H1 (cell line): ENCODE results near the gene PCDHAC2. TPM values are rescaled to one million over a fixed set of nuclear protein-coding genes. Genes with fewer than 3 reads are reported as not detected.

ENCODE experiments used
- ATF2 ChIP-seq: IDR thresholded peaks from 2 replicates; pipeline ENCODE4 v1.6.1; 2012; ENCODE audit warnings: low read length, inconsistent platforms
- ATF3 ChIP-seq: IDR thresholded peaks from 2 replicates; pipeline ENCODE4 v1.6.1; 2011; ENCODE audit warnings: low read depth, mild to moderate bottlenecking, low read length; ENCODE audit not compliant: insufficient read depth
- CHD2 ChIP-seq: IDR thresholded peaks from 2 replicates; pipeline ENCODE4 v1.6.1; 2012; ENCODE audit warnings: low read length, improper control_type of control experiment
- CREB1 ChIP-seq: IDR thresholded peaks from 2 replicates; pipeline ENCODE4 v1.6.1; 2012; ENCODE audit warnings: inconsistent platforms
- E2F6 ChIP-seq: IDR thresholded peaks from 2 replicates; pipeline ENCODE4 v1.6.1; 2012; ENCODE audit warnings: inconsistent platforms
- EP300 ChIP-seq, 2 experiments: IDR thresholded peaks; 1 replicate in 1 of 2; 2 replicates in 1 of 2; pipeline ENCODE4 v1.6.1; 2011 to 2012; ENCODE audit warnings: low read depth in 2 of 2, low read length in 2 of 2, mild to moderate bottlenecking in 2 of 2, borderline replicate concordance in 1 of 2, inconsistent platforms in 1 of 2, moderate library complexity in 1 of 2
- FOSL1 ChIP-seq: IDR thresholded peaks from 2 replicates; pipeline ENCODE4 v1.6.1; 2011; ENCODE audit warnings: mild to moderate bottlenecking, low read depth, low read length, moderate library complexity; ENCODE audit not compliant: insufficient read depth
- MAFK ChIP-seq: IDR thresholded peaks from 2 replicates; pipeline ENCODE4 v1.6.1; 2012; ENCODE audit warnings: low read depth, mild to moderate bottlenecking, improper control_type of control experiment, low read length
- MAX ChIP-seq: IDR thresholded peaks from 2 replicates; pipeline ENCODE4 v1.6.1; 2012; ENCODE audit warnings: inconsistent platforms
- NANOG ChIP-seq: IDR thresholded peaks from 2 replicates; pipeline ENCODE4 v1.6.1; 2011; ENCODE audit warnings: low read length, low read depth, mild to moderate bottlenecking, inconsistent platforms; ENCODE audit not compliant: insufficient read depth, poor library complexity, severe bottlenecking
- POLR2A ChIP-seq, 2 experiments: IDR thresholded peaks; 1 replicate in 1 of 2; 2 replicates in 1 of 2; pipeline ENCODE4 v1.6.1; 2011; ENCODE audit warnings: low read depth in 2 of 2, low read length in 2 of 2, mild to moderate bottlenecking in 2 of 2; ENCODE audit errors: control extremely low read depth in 1 of 2
- RAD21 ChIP-seq, 2 experiments: IDR thresholded peaks in 1 of 2; conservative IDR thresholded peaks in 1 of 2; 2 replicates each; pipeline ENCODE4 v1.6.1; 2011; ENCODE audit warnings: low read depth in 2 of 2, low read length in 2 of 2, improper control_type of control experiment in 1 of 2, inconsistent platforms in 1 of 2, mild to moderate bottlenecking in 1 of 2, moderate library complexity in 1 of 2
- SAP30 ChIP-seq: fragments of 300-600 bp; sonication (generic); IDR thresholded peaks from 2 replicates; pipeline ENCODE4 v1.7.1; 2012; ENCODE audit warnings: low read length, moderate library complexity, mild to moderate bottlenecking, inconsistent platforms; ENCODE audit not compliant: insufficient read depth, insufficient replicate concordance
- SP2 ChIP-seq: IDR thresholded peaks from 2 replicates; pipeline ENCODE4 v1.6.1; 2012; ENCODE audit warnings: mild to moderate bottlenecking, low read length, inconsistent platforms
- TEAD4 ChIP-seq: IDR thresholded peaks from 2 replicates; pipeline ENCODE4 v1.6.1; 2012; ENCODE audit warnings: low read depth, low read length, inconsistent platforms, mixed read lengths
- polyA plus RNA-seq, 7 experiments: library from polyadenylated mRNA; depleted of rRNA in 3 of 7; stranded (reverse) in 5 of 7; unstranded in 2 of 7; fragments of >200 nt in 5 of 7; fragments of 200-250 nt in 2 of 7; gene quantifications; 1 replicate in 5 of 7; 2 replicates in 1 of 7; 4 replicates in 1 of 7; pipeline versions ENCODE4 v1.2.1 to v1.2.3, GENCODE V29; 2011 to 2013; ENCODE audit warnings: missing spikeins in 2 of 7, mixed read lengths in 2 of 7
- total RNA-seq: library from RNA; stranded (reverse); fragmentation: NEBNext Ultra II Directional; extraction: Animal tissue kit (Norgen Biotek cat#: 25700); gene quantifications from 2 replicates; pipeline ENCODE4 v1.2.1, GENCODE V29; 2021

PCDHAC2 gene
- total and polyA plus RNA-seq, 2 of the 8 experiments (the other 6 are each of a cell fraction or from before 2014, with no cell fraction given) = 3.7 to 5.0 TPM

GRCh38 chr5:141001844-141002604 lies 35.7 kb downstream of the PCDHAC2 start (continued):
- TF ChIP-seq FOSL1 (no peak), EP300 (IDR thresholded peaks at IDR 0.05; ENCODE audit: borderline replicate concordance in 1 of 2, low read depth in 2 of 2, low read length in 2 of 2) (peak in 1 of 2 experiments; percentile 96; a peak in 1 of 3 replicates), E2F6 (no peak), SAP30 (no peak), POLR2A (IDR thresholded peaks at IDR 0.05; ENCODE audit: control extremely low read depth in 1 of 2, low read depth in 2 of 2, low read length in 2 of 2) (peak in 1 of 2 experiments; percentile 87; a peak in 2 of 3 replicates), SP2 (no peak), CHD2 (peak; percentile 63; the same call in 1 of the 2 replicates), ATF3 (no peak), RAD21 (IDR thresholded peaks at IDR 0.05 in 1 of 2, conservative IDR thresholded peaks at IDR 0.05 in 1 of 2; ENCODE audit: low read depth in 2 of 2, low read length in 2 of 2) (peak in 1 of 2 experiments; percentile 12; a peak in 1 of 4 replicates), MAFK (peak; percentile 36; the same call in 1 of the 2 replicates), NANOG (peak; percentile 98), TEAD4 (peak; percentile 47; the same call in 1 of the 2 replicates), ATF2 (peak; percentile 77; the same call in 1 of the 2 replicates), CREB1 (peak; percentile 20; the same call in 1 of the 2 replicates), MAX (0 out of 2 replicates have a peak, but pooled peaks have one; percentile 57)
